DLD1 (cell line): Measurements from ENCODE around the gene QPRT.
"Not testable (repeated sequence)": the region's sequence is repeated elsewhere in the genome, so short reads cannot be mapped to it uniquely, and the experiment has no call there.

Source experiments
- in situ Hi-C: cut with HindIII; loops from 2 replicates; pipeline ENCODE4 v1.10.0; 2017; ENCODE audit warnings: low sequenced_read_pairs

Gene QPRT

DNA sequence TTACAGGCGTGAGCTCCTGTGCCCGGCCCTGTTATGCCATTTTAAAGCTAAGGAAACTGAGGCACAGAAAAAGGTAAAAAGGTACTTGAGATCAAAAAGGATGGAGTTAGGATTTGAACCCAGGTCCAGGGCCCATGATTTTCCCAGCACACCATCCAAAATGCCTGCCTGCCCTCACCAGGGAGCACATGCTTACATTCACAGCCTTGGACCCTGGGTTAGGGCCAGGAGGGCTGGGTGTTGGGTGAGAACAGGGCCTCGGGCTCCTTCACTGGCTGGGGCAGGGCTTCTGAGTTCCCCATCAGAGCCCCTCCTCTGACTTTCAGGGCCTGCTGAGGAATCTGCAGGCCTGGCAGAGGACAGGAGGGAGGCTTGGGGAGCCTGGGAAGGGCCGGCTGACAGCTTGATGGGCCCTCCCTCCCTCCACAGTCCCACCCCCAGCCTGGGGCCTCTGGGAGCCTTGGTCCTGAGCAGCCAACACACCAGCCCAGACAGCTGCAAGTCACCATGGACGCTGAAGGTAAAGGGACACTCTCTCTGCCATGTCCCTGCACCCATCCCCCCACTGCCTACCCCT, at the start of gene QPRT:
TSS of gene QPRT (plus strand) at position 490 of the 577 bp plus-strand sequence. CDS start at position 508, 18 bp downstream.
- in situ Hi-C loops, result no loop called here

GRCh38 chr16:29629318-29629717, 49.7 kb upstream of the QPRT start:
- in situ Hi-C loops, result not testable (repeated sequence)

DNA sequence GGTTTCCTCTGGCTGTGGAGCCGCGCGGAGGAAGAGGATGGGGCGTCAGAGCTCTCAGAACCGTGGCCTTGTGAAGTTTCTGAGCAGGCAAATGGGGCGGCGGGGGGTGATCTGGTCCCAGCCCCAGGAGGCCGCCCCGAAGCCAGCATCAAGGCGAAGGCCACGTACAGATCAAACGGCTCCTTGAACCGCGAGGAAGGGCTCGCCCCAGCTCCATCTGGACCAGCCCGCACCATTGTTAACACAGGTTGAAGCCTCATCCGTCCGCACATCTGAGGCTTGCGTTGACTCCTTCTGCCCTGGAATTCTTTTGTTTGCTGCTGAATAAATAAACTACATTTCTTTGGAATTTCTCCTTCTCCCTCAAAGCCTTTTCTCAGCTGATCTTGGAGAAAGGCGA, 47.3 kb upstream of the QPRT start:
- in situ Hi-C loops, result not testable (repeated sequence)

- in situ Hi-C loops, result not testable (repeated sequence)
Measured at GRCh38 chr16:29635902-29636301, 43.1 kb upstream of the QPRT start.

DNA sequence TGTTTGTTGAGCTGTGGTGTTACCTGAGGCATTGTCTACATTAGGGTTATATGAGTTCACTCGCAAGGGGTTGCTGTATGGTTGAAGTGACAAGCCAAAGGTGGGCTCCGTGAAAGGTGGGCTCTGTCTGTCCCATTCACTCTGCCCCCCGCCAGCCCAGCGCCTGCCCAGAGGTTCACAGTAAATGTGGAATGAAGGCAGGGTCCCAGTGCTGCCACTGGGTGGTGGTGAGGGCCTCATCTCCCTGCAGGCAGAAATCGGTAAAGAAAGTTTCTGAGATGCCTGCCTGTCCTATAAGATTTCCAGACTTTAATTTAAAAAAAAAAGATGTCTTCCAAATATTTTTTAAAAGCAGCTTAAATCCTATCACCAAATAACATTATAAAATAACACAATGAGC, 42.6 kb upstream of the QPRT start:
- in situ Hi-C loops, result not testable (repeated sequence)

- in situ Hi-C loops, result not testable (repeated sequence)
Measured at GRCh38 chr16:29638751-29639150, 40.2 kb upstream of the QPRT start.

DNA sequence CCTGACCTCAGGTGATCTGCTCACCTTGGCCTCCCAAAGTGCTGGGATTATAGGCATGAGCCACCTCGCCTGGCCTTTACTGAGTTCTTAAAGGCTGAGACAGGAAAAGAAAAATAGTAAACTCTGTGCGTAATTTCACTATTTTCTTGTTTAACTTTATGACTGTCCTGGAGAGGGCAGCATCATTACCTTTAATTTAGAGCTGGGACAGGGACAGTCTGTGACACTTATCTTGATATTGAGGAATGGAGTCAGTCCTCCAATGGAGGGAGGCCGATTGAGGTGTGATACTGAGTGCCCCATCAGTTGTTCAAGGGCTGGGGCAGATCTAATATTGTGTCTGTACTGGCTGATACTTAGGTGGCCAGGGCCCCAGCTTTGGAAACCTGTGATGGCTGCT, 37.4 kb upstream of the QPRT start:
- in situ Hi-C loops, result no loop called here

DNA sequence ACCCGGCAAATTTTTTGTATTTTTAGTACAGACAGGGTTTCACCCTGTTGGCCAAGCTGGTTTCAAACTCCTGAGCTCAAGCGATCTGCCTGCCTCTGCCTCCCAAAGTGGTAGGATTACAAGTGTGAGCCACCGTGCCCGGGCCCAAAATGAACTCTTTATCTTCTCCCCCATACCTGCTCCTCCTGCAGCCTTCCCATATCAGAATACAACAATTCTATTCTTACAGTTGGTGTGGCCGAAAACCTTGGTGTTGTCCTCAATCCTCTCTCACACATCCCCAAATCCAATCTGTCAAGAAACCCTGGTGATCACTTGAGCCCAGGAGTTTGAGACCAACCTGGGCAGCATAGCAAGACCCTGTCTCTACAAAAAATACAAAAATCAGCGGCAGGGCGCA, 35.4 kb upstream of the QPRT start:
- in situ Hi-C loops, result no loop called here

GRCh38 chr16:29644338-29644857, 34.6 kb upstream of the QPRT start:
- in situ Hi-C loops, result no loop called here

- in situ Hi-C loops, result no loop called here
Measured at GRCh38 chr16:29644973-29645693, 33.8 kb upstream of the QPRT start.

DNA sequence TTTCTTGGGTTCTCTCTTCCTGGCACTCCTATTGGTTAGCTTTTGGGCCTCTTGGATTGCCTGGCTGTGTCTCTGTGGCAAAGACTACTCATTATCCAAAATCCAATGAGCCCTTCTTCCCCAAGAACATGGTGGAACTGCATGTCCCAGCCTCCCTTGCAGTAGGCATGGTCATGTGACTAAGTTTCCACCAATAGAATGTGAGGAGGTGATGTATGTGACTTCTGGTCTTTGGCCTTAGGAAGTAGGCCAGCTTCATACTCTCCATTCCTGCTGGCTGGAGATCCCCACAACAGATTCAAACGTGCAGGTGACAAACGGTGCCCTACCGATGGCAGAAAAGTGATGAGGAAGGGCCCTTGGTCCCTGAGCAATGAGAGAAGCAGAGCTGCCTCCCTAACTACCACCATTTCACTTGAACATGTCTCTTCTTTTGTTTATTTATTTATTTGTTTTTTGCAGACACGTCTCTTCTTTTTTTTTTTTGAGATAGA, 33.2 kb upstream of the QPRT start:
- in situ Hi-C loops, result no loop called here

- in situ Hi-C loops, result no loop called here
Measured at GRCh38 chr16:29646947-29647346, 32.0 kb upstream of the QPRT start.

GRCh38 chr16:29649588-29650494, 29.1 kb upstream of the QPRT start:
- in situ Hi-C loops, result no loop called here

GRCh38 chr16:29650771-29651170, 28.2 kb upstream of the QPRT start:
- in situ Hi-C loops, result no loop called here

- in situ Hi-C loops, result no loop called here
Measured at GRCh38 chr16:29651774-29652349, 27.1 kb upstream of the QPRT start.

DNA sequence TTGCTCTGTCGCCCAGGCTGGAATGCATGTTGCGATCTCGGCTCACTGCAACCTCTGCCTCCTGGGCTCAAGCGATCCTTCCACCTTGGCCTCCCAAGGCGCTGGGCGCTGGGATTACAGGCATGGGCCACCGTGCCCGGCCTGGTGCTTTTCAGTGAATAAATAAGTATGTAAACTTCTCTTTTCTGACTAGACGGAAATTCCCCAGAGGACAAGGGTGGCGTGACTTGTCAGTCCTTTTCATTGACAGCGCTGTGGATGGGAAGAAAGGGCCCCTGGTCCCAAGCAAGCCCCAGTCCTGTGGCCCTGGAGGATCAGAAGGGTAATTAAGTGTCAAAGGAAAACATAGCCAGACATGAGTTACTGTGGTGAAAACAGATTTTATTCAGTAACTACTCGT, 25.5 kb upstream of the QPRT start:
- in situ Hi-C loops, result no loop called here

GRCh38 chr16:29653890-29654289, 25.1 kb upstream of the QPRT start:
- in situ Hi-C loops, result not testable (repeated sequence)

DNA sequence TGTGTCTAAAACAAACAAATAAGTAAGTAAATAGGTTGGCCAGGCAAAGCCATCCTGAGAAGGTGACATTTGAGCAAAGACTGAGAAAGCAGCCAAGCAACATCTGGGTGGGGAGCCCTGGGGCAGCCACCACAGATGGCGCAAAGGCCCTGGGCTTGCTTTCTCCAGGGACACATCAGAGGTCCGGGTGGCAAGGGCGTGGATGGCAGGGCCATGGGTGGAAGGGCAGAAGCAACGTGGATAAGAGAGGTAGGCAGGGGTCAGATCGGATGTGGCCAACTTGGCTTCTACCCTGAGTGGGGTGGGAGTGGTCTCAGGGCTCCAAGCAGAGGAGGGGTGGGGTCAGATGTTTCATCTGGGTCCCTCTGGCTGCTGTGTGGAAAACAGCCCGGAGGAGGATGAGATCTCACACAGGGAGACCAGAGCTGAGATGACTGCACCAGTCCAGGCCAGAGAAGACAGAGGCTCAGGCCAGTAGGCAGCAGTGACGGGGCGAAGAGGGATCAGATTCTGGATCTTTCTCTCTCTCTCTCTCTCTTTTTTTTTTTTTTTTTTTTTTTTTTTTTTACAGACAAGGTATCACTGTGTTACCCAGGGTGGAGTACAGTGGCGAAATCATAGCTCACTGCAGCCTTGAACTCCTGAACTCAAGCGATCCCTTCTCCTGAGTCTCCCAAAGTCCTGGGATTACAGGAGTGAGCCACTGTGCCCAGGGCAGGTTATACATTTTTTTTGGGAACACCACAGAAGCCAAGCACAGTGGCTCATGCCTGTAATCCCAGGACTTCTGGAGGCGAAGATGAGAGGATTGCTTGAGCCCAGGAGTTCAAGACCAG, 22.1 kb upstream of the QPRT start:
- in situ Hi-C loops, result no loop called here

GRCh38 chr16:29658705-29659104, 20.3 kb upstream of the QPRT start:
- in situ Hi-C loops, result no loop called here
